Gastroesophageal sphincter (tissue), 4 donors: Measurements from ENCODE around the gene RIMS1. TPM values are rescaled to one million over a fixed set of nuclear protein-coding genes. Genes with fewer than 3 reads are reported as not detected.

Experiments
- ATAC-seq: fragments of 150-250 bp; one replicate; pipeline ENCODE4 v1.9.1; 2016; ENCODE audit warnings: mild to moderate bottlenecking, moderate library complexity
- H3K27ac ChIP-seq, 4 donors: fragments of 200-600 bp; sonication (generic) in 3 of 4; 1 replicate in 3 of 4; 2 replicates in 1 of 4; pipeline ENCODE4 v1.5.1; 2016 to 2019
- H3K27me3 ChIP-seq: fragments of 200-600 bp; sonication (generic); one replicate; pipeline ENCODE4 v1.5.1; 2019
- H3K36me3 ChIP-seq, 2 donors: fragments of 200-600 bp; sonication (generic); one replicate each; pipeline ENCODE4 v1.5.1; 2019; ENCODE audit warnings: control low read depth in 1 of 2
- H3K4me1 ChIP-seq, 3 donors: fragments of 200-600 bp; sonication (generic); 1 replicate in 2 of 3; 2 replicates in 1 of 3; pipeline ENCODE4 v1.5.1; 2016 to 2019; ENCODE audit warnings: control low read depth in 2 of 3
- H3K4me3 ChIP-seq, 2 donors: fragments of 200-600 bp; sonication (generic); one replicate each; pipeline ENCODE4 v1.5.1; 2019; ENCODE audit warnings: mild to moderate bottlenecking in 1 of 2, moderate library complexity in 1 of 2
- H3K9me3 ChIP-seq, 3 donors: fragments of 200-600 bp; sonication (generic); one replicate each; pipeline ENCODE4 v1.5.1; 2017 to 2019; ENCODE audit warnings: control low read depth in 2 of 3
- EP300 ChIP-seq: sonication (generic); formaldehyde crosslinking; IDR thresholded peaks from one replicate; pipeline ENCODE4 v1.6.1; 2017; ENCODE audit warnings: antibody characterized with exemption, mild to moderate bottlenecking
- POLR2A ChIP-seq, 2 donors: fragments of 450-650 bp; IDR thresholded peaks; one replicate each; pipeline ENCODE4 v1.6.1; 2017; ENCODE audit warnings: antibody characterized with exemption in 2 of 2, mild to moderate bottlenecking in 2 of 2, moderate library complexity in 1 of 2
- POLR2AphosphoS5 ChIP-seq: sonication (generic); formaldehyde crosslinking; IDR thresholded peaks from one replicate; pipeline ENCODE4 v1.6.1; 2017; ENCODE audit warnings: antibody characterized with exemption
- WGBS, 2 donors: methylation state at CpG; one replicate each; pipeline ENCODE4 v1.1.5; 2018; ENCODE audit warnings: low coverage in 1 of 2; 5-methylcytosine and 5-hydroxymethylcytosine counted together
- total RNA-seq, 4 donors: library from RNA; depleted of rRNA; stranded (reverse); fragments of >200 nt; gene quantifications; one replicate each; pipeline ENCODE4 v1.1.0, GENCODE V29; 2016
- TF ChIP-seq, protein P1 (sequence below), 4 experiments: fragments of 200-600 bp in 2 of 4; fragments of 450-650 bp in 2 of 4; sonication (generic) in 1 of 4; IDR thresholded peaks; one replicate each; pipeline ENCODE4 v1.5.1; 2017 to 2019; ENCODE audit warnings: antibody characterized with exemption in 4 of 4, mild to moderate bottlenecking in 2 of 4, moderate library complexity in 2 of 4

RIMS1 gene
- total RNA-seq, 4 donors from 2014 or later, result 9.3 to 66.5 (median 17.7) TPM

DNA sequence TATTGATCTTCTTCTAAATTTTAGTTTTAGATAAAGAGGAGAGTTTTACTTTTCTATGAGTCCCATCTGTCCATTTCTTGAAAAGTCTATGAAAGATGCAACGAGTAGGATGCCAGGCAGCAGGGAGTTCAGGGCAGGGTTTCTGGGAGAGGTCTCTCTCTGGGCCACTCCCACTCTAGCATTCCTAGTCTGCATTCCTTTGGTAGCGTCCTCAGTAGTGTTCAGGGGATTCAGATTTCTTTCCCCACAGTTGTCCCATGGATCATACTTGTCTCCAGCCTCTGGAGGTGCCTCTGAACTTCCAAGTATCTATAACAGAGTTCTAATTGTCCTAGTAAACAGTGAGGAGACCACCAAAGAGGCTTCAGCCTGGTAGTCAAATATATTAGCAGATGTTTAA lies 225.3 kb downstream of the RIMS1 start:
- Histone ChIP-seq H3K27ac (no peak overlapping the region), H3K36me3 (no peaks in the 10 kb centered on the region), H3K4me3 (no peak overlapping the region), H3K4me1 (no peaks in the 10 kb centered on the region), H3K9me3 (no peaks in the 10 kb centered on the region), H3K27me3 (no peaks in the 10 kb centered on the region)
- TF ChIP-seq, protein P1, sequence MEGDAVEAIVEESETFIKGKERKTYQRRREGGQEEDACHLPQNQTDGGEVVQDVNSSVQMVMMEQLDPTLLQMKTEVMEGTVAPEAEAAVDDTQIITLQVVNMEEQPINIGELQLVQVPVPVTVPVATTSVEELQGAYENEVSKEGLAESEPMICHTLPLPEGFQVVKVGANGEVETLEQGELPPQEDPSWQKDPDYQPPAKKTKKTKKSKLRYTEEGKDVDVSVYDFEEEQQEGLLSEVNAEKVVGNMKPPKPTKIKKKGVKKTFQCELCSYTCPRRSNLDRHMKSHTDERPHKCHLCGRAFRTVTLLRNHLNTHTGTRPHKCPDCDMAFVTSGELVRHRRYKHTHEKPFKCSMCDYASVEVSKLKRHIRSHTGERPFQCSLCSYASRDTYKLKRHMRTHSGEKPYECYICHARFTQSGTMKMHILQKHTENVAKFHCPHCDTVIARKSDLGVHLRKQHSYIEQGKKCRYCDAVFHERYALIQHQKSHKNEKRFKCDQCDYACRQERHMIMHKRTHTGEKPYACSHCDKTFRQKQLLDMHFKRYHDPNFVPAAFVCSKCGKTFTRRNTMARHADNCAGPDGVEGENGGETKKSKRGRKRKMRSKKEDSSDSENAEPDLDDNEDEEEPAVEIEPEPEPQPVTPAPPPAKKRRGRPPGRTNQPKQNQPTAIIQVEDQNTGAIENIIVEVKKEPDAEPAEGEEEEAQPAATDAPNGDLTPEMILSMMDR (IDR thresholded peaks at IDR 0.05), result no peak
- ATAC-seq, result no peak
- 45 to 83% methylated on average over 2 of the region's 2 CpGs for WGBS, 2 donors

DNA sequence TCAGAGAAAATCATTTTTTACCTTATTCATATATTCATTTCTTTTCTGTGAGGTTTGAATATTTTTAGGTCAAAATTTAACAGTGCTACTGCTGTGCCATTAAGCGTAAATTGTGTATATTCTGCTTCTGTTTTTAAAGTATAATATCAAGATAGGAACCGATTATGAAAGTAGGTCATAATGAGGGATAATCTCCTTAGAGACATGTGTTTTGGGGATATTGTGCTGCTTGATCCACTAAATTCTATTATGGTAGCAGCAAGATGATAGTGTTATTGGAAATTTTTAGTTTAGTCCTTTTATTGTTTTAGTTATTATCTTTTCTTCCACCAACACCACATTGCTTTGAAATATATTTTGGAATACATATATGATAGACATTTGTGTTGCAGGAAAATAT lies 244.0 kb downstream of the RIMS1 start:
- Histone ChIP-seq H3K4me1 (no peaks in the 10 kb centered on the region), H3K9me3 (peaks cover 0 to 7% (median 0%) of the 10 kb centered on the region in 3 donors), H3K36me3 (no peaks in the 10 kb centered on the region), H3K27me3 (no peaks in the 10 kb centered on the region), H3K27ac (no peak overlapping the region), H3K4me3 (no peak overlapping the region)
- TF ChIP-seq POLR2AphosphoS5 (no peak), POLR2A (IDR thresholded peaks at IDR 0.05) (no peak), EP300 (no peak)
- TF ChIP-seq, protein P1 (IDR thresholded peaks at IDR 0.05), result no peak
- no peak for ATAC-seq
- WGBS, 2 donors, result 72 to 74% methylated on average over 2 of the region's 2 CpGs

- WGBS, 2 donors, result 80 to 100% methylated on average over 1 of the region's 1 CpG
- H3K27me3 ChIP-seq, result no peaks in the 10 kb centered on the region
- H3K4me1 ChIP-seq, result no peaks in the 10 kb centered on the region
- no peak for TF ChIP-seq POLR2A (IDR thresholded peaks at IDR 0.05)
- TF ChIP-seq, protein P1 (IDR thresholded peaks at IDR 0.05), result no peak
- no peak for TF ChIP-seq EP300
- no peak for TF ChIP-seq POLR2AphosphoS5
- H3K9me3 ChIP-seq, result no peaks in the 10 kb centered on the region
- no peaks in the 10 kb centered on the region for H3K36me3 ChIP-seq
- H3K4me3 ChIP-seq, result no peak overlapping the region
- H3K27ac ChIP-seq, result no peak overlapping the region
- no peak for ATAC-seq
These were observed 246.1 kb downstream of the RIMS1 start for GRCh38 chr6:72132427-72132826.

GRCh38 chr6:72132851-72133250 lies 246.5 kb downstream of the RIMS1 start:
- Histone ChIP-seq H3K27me3 (no peaks in the 10 kb centered on the region), H3K36me3 (no peaks in the 10 kb centered on the region), H3K4me1 (no peaks in the 10 kb centered on the region), H3K27ac (no peak overlapping the region), H3K9me3 (no peaks in the 10 kb centered on the region), H3K4me3 (no peak overlapping the region)
- no peak for ATAC-seq
- TF ChIP-seq, protein P1 (IDR thresholded peaks at IDR 0.05), result no peak
- no peak for TF ChIP-seq EP300
- TF ChIP-seq POLR2AphosphoS5, result no peak

GRCh38 chr6:72133324-72133723 lies 247.0 kb downstream of the RIMS1 start:
- no peak for ATAC-seq
- Histone ChIP-seq H3K9me3 (no peaks in the 10 kb centered on the region), H3K27ac (no peak overlapping the region), H3K4me1 (no peaks in the 10 kb centered on the region), H3K4me3 (no peak overlapping the region), H3K36me3 (no peaks in the 10 kb centered on the region), H3K27me3 (no peaks in the 10 kb centered on the region)
- 50 to 100% methylated on average over 1 of the region's 1 CpG for WGBS, 2 donors
- TF ChIP-seq POLR2A (IDR thresholded peaks at IDR 0.05), result no peak
- TF ChIP-seq EP300, result no peak
- TF ChIP-seq, protein P1 (IDR thresholded peaks at IDR 0.05), result no peak
- no peak for TF ChIP-seq POLR2AphosphoS5
